Prostate gland (tissue), 2 donors: Measurements from ENCODE around the gene CEP97. TPM values are rescaled to one million over a fixed set of nuclear protein-coding genes. Genes with fewer than 3 reads are reported as not detected.

Experiments used
- DNase-seq: peaks from one replicate; pipeline ENCODE4 v3.0.0-alpha.2; 2019; ENCODE audit warnings: low spot score
- H3K27ac ChIP-seq, 2 donors: fragments of 200-600 bp; sonication (generic); 2 replicates each; pipeline ENCODE4 v1.5.1; 2017 to 2019
- H3K27me3 ChIP-seq: fragments of 200-600 bp; sonication (generic); replicated peaks from 2 replicates; pipeline ENCODE4 v1.5.1; 2019; ENCODE audit not compliant: insufficient read depth
- H3K36me3 ChIP-seq, 2 donors: fragments of 200-600 bp; sonication (generic); 1 replicate in 1 of 2; 2 replicates in 1 of 2; pipeline versions ENCODE4 v1.5.1 to v1.8.1; 2017 to 2019
- H3K4me1 ChIP-seq: fragments of 200-600 bp; sonication (generic); replicated peaks from 2 replicates; pipeline ENCODE4 v1.5.1; 2019
- H3K4me3 ChIP-seq, 2 donors: fragments of 200-600 bp; sonication (generic); 2 replicates each; pipeline ENCODE4 v1.5.1; 2017 to 2019
- H3K9me3 ChIP-seq: fragments of 200-600 bp; sonication (generic); 2 replicates; pipeline ENCODE4 v1.5.1; 2017
- CTCF ChIP-seq, 4 experiments: fragments of 200-600 bp in 2 of 4; fragments of 450-650 bp in 2 of 4; sonication (generic) in 2 of 4; IDR thresholded peaks; 1 replicate in 3 of 4; 2 replicates in 1 of 4; pipeline ENCODE4 v1.5.1; 2016 to 2019; ENCODE audit warnings: antibody characterized with exemption in 4 of 4, mild to moderate bottlenecking in 2 of 4, moderate library complexity in 2 of 4
- POLR2A ChIP-seq: fragments of 450-650 bp; IDR thresholded peaks from one replicate; pipeline ENCODE4 v1.6.1; 2016; ENCODE audit warnings: antibody characterized with exemption, mild to moderate bottlenecking
- POLR2AphosphoS5 ChIP-seq: sonication (generic); formaldehyde crosslinking; IDR thresholded peaks from one replicate; pipeline ENCODE4 v1.6.1; 2017; ENCODE audit warnings: antibody characterized with exemption
- WGBS: methylation state at CpG from one replicate; pipeline ENCODE4 v1.1.5; 2018; 5-methylcytosine and 5-hydroxymethylcytosine counted together
- intact Hi-C: fragments of 100-400 bp; cut with DNase I; formaldehyde crosslinking; loops from one replicate; pipeline ENCODE4 v1.14.2; 2022
- total RNA-seq, 2 donors: library from RNA; depleted of rRNA; stranded (reverse); fragments of >200 nt; gene quantifications; one replicate each; pipeline ENCODE4 v1.1.0, GENCODE V29; 2016

Gene CEP97
- total RNA-seq, 2 donors from 2014 or later, result 5.5 to 14.7 TPM

- no peak for DNase-seq
- Histone ChIP-seq H3K36me3 (no peaks in the 10 kb centered on the region), H3K4me3 (no peak overlapping the region), H3K27me3 (no peaks in the 10 kb centered on the region), H3K4me1 (no peaks in the 10 kb centered on the region), H3K27ac (no peak overlapping the region), H3K9me3 (no peaks in the 10 kb centered on the region)
- intact Hi-C loops, result no loop called here
- 92% methylated on average over 3 of the region's 3 CpGs for WGBS
- TF ChIP-seq CTCF (IDR thresholded peaks at IDR 0.05) (no peak), POLR2AphosphoS5 (no peak), POLR2A (no peak)
Measured at GRCh38 chr3:101796077-101796680, 71.8 kb downstream of the CEP97 start.

- intact Hi-C loops, result no loop called here
- Histone ChIP-seq H3K4me1 (no peaks in the 10 kb centered on the region), H3K27ac (no peak overlapping the region), H3K4me3 (no peak overlapping the region), H3K36me3 (no peaks in the 10 kb centered on the region), H3K9me3 (no peaks in the 10 kb centered on the region), H3K27me3 (no peaks in the 10 kb centered on the region)
- no peak for DNase-seq
- TF ChIP-seq CTCF (IDR thresholded peaks at IDR 0.05) (no peak), POLR2AphosphoS5 (no peak), POLR2A (no peak)
- WGBS, result 92% methylated on average over 4 of the region's 4 CpGs
Measured at GRCh38 chr3:101801174-101801573, 76.8 kb downstream of the CEP97 start.

- intact Hi-C loops, result no loop called here
- 77% methylated on average over 2 of the region's 2 CpGs for WGBS
- H3K9me3 ChIP-seq, result no peaks in the 10 kb centered on the region
- H3K4me1 ChIP-seq, result no peaks in the 10 kb centered on the region
- no peaks in the 10 kb centered on the region for H3K27me3 ChIP-seq
- H3K36me3 ChIP-seq, result no peaks in the 10 kb centered on the region
- DNase-seq, result no peak
- H3K27ac ChIP-seq, result no peak overlapping the region
- H3K4me3 ChIP-seq, result no peak overlapping the region
- TF ChIP-seq POLR2A (no peak), CTCF (IDR thresholded peaks at IDR 0.05) (no peak), POLR2AphosphoS5 (no peak)
Measured at GRCh38 chr3:101802179-101802578, 77.8 kb downstream of the CEP97 start.

GRCh38 chr3:101803173-101803782 lies 78.9 kb downstream of the CEP97 start:
- Histone ChIP-seq H3K27me3 (no peaks in the 10 kb centered on the region), H3K4me1 (no peaks in the 10 kb centered on the region), H3K4me3 (no peak overlapping the region), H3K36me3 (no peaks in the 10 kb centered on the region), H3K27ac (no peak overlapping the region), H3K9me3 (no peaks in the 10 kb centered on the region)
- intact Hi-C loops, result no loop called here
- DNase-seq, result peak; percentile 72
- TF ChIP-seq POLR2AphosphoS5 (no peak), POLR2A (no peak), CTCF (IDR thresholded peaks at IDR 0.05) (peak; percentile 57 to 78 (median 78))
- 81% methylated on average over 9 of the region's 9 CpGs for WGBS

GRCh38 chr3:101803939-101804338 lies 79.5 kb downstream of the CEP97 start:
- intact Hi-C loops, result no loop called here
- TF ChIP-seq POLR2AphosphoS5, result no peak
- no peak for TF ChIP-seq POLR2A
- TF ChIP-seq CTCF (IDR thresholded peaks at IDR 0.05), result no peak
- H3K27ac ChIP-seq, result no peak overlapping the region
- no peaks in the 10 kb centered on the region for H3K9me3 ChIP-seq
- H3K36me3 ChIP-seq, result no peaks in the 10 kb centered on the region
- no peaks in the 10 kb centered on the region for H3K27me3 ChIP-seq
- DNase-seq, result no peak
- H3K4me1 ChIP-seq, result no peaks in the 10 kb centered on the region
- H3K4me3 ChIP-seq, result no peak overlapping the region
- WGBS, result 71% methylated on average over 3 of the region's 3 CpGs
